Gastrocnemius medialis (tissue), 4 donors: ENCODE data around the gene TMEM223.

Experiments
- CTCF ChIP-seq, 5 experiments: fragments of 450-650 bp in 3 of 5; fragments of 200-600 bp in 2 of 5; sonication (generic) in 2 of 5; IDR thresholded peaks in 4 of 5; conservative IDR thresholded peaks in 1 of 5; 1 replicate in 4 of 5; 2 replicates in 1 of 5; pipeline ENCODE4 v1.5.1; 2016 to 2019; ENCODE audit warnings: antibody characterized with exemption in 5 of 5, mild to moderate bottlenecking in 3 of 5, moderate library complexity in 3 of 5
- POLR2A ChIP-seq, 2 donors: fragments of 450-650 bp; IDR thresholded peaks; one replicate each; pipeline ENCODE4 v1.6.1; 2017; ENCODE audit warnings: antibody characterized with exemption in 2 of 2, mild to moderate bottlenecking in 2 of 2, moderate library complexity in 2 of 2

GRCh38 chr11:62755086-62755615, 36.7 kb downstream of the TMEM223 start:
- TF ChIP-seq CTCF (IDR thresholded peaks at IDR 0.05 in 4 of 5, conservative IDR thresholded peaks at IDR 0.05 in 1 of 5) (no peak), POLR2A (IDR thresholded peaks at IDR 0.05) (no peak)
